ENCODE results near the gene PCDHGA11. TPM values are rescaled to one million over a fixed set of nuclear protein-coding genes. Genes with fewer than 3 reads are reported as not detected.

The PCDHGA11 gene
- total and polyA plus RNA-seq, 9 of the 15 experiments (the other 6 are each of a cell fraction or from before 2014, with no cell fraction given): 0.04 to 0.07 (median 0.04) TPM; not detected in 4

- TF ChIP-seq MGA (IDR thresholded peaks at IDR 0.05): peak; percentile 18; the same call in 1 of the 2 replicates
- no peak for TF ChIP-seq XRCC5 (IDR thresholded peaks at IDR 0.05; ENCODE audit: low read depth, low read length)
- no peak for TF ChIP-seq NFRKB (IDR thresholded peaks at IDR 0.05; ENCODE audit: low read depth)
- TF ChIP-seq HEY1 (CRISPR knock-in tag; IDR thresholded peaks at IDR 0.05; ENCODE audit: borderline replicate concordance): no peak
Measured at GRCh38 chr5:141393267-141393666, 27.6 kb upstream of the PCDHGA11 start (continued).
